Lower leg skin (tissue), 3 donors: ENCODE measurements around the gene STX10.

Experiments
- CTCF ChIP-seq, 3 donors: fragments of 450-650 bp; IDR thresholded peaks; one replicate each; pipeline ENCODE4 v1.5.1; 2016; ENCODE audit warnings: antibody characterized with exemption in 3 of 3, mild to moderate bottlenecking in 3 of 3, moderate library complexity in 2 of 3
- POLR2A ChIP-seq, 2 donors: fragments of 450-650 bp; IDR thresholded peaks; one replicate each; pipeline ENCODE4 v1.6.1; 2016 to 2017; ENCODE audit warnings: antibody characterized with exemption in 2 of 2, mild to moderate bottlenecking in 1 of 2, moderate library complexity in 1 of 2

- no peak for TF ChIP-seq CTCF (IDR thresholded peaks at IDR 0.05)
- TF ChIP-seq POLR2A (IDR thresholded peaks at IDR 0.05) = no peak
Measured at GRCh38 chr19:13171146-13171545, 21.0 kb upstream of the STX10 start.
